Fibroblast of pulmonary artery (primary cell): ENCODE data around the gene ODF4.
A peak's percentile ranks its signal among the peaks of the same experiment; 100 is the strongest.

ENCODE experiments used
- DNase-seq: peaks from one replicate; pipeline ENCODE4 v3.0.0-alpha.2; 2010; ENCODE audit warnings: low read depth
- H3K4me3 ChIP-seq: replicated peaks from 2 replicates; pipeline ENCODE4 v1.5.1; 2011; ENCODE audit warnings: low read depth, mild to moderate bottlenecking, control low read depth, low read length, moderate library complexity
- CTCF ChIP-seq: IDR thresholded peaks from 2 replicates; pipeline ENCODE4 v1.5.1; 2011; ENCODE audit warnings: mild to moderate bottlenecking, control low read depth, low read length, inconsistent platforms; ENCODE audit errors: missing control alignments

ODF4 gene

DNA sequence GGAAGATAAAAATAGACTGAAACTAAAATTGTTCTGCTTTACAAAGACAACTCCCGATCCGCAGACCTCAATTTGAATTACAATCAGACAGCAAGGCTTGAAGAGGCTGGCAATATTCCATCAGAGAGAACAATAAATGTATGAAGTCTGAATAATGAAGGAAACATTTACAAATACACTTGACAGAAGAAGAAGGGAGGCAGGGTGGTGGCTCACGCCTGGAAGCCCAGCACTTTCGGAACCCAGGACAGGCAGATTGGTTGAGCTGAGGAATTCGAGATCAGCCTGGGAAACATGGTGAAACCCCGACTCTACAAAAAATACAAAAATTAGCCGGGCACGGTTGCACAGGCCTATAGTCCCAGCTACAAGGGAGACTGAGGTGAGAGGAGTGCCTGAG lies 14.6 kb downstream of the ODF4 start:
- no peak for TF ChIP-seq CTCF
- no peak overlapping the region for H3K4me3 ChIP-seq
- DNase-seq, result no peak

DNA sequence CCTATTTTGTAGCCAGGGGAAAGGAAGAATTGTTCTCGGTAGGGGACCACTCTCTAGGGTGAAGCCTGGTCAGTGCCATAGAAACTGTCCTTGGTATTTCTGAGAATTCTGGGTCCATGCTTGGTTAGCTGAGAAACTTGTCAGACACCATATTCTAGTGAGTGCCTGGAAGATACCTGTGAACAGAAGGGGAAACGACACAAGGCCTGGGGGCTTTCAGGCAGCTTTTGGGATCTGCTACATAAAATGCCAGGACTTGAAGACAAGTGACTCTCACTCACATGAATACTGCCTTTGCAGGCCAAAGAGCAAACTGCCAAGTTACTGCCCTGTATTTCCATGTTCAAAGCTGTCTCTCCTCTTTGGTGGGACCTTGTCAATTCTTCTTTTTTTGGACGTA lies 18.3 kb downstream of the ODF4 start:
- TF ChIP-seq CTCF, result no peak
- no peak overlapping the region for H3K4me3 ChIP-seq
- DNase-seq, result no peak

DNA sequence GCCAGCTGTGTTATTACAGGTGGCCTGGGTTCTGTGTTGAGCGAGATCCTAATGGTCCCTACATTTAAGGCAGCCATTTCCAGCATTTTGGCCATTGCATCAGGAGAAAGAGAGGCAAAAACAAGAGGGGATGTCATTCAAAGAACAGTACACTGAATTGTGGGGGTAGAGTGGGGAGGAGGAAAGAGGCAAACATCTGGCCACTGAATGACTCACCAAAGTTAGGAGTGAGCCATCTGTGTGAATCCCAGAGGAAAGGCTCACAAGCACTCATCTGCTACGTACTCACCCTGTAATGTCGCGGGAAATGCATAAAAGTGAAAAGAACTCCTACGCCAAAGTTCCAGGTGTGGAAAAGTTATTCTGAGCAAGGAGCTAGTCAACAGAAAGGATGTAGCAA lies 20.1 kb downstream of the ODF4 start:
- peak; percentile 92 for DNase-seq
- no peak for TF ChIP-seq CTCF
- no peak overlapping the region for H3K4me3 ChIP-seq

DNA sequence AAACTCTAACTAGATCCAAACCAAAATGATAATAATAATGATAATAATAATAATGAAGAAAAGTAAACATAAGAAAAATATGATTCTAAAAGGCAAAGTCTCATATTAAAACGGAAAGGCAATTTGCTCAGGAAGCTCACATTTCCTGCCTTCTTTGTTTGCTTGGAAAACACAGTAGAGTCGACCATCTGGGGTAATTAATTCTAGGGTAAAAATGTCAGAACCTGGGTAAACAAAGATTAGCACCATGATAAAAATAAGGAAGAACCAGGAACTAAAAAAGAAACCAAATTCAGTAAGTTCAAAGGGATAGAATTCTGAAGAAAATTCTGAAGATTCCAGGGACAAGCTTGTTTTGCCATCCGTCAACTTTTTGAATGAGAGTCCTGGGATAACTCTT lies 20.6 kb downstream of the ODF4 start:
- H3K4me3 ChIP-seq, result no peak overlapping the region
- no peak for DNase-seq
- no peak for TF ChIP-seq CTCF

- no peak overlapping the region for H3K4me3 ChIP-seq
- no peak for TF ChIP-seq CTCF
- no peak for DNase-seq
Observed at GRCh38 chr17:8360751-8361150, 21.1 kb downstream of the ODF4 start.

- no peak for DNase-seq
- no peak for TF ChIP-seq CTCF
- no peak overlapping the region for H3K4me3 ChIP-seq
Observed at GRCh38 chr17:8362651-8363332, 23.2 kb downstream of the ODF4 start.

DNA sequence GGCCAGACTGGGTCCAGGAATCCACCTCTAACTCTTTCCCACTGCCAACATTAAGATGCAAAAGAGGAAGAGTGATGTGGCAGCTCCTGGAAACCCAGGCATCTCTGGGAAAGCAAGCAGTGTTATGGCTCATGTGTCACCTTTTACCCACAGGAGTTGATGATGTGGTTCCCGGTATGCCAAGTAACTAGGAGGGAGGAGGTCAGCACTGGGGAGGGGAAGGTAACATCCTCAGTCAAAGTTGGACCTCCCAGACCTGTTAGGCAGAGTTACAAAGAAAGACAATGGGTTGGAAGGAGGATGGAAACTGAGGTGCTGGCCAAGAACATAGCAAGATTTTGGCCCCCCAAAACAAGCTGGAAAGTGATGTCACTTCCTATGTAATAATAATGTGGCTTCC lies 25.5 kb downstream of the ODF4 start:
- H3K4me3 ChIP-seq, result no peak overlapping the region
- DNase-seq, result peak; percentile 43
- no peak for TF ChIP-seq CTCF
